Calu3 (cell line): Measurements from ENCODE around the gene RP9. TPM values are rescaled to one million over a fixed set of nuclear protein-coding genes. Genes with fewer than 3 reads are reported as not detected.

Experiments used
- BruUV-seq: library from RNA; stranded (reverse); fragments of 400-500 nt; replicated peaks from 2 replicates; lab custom pipeline; 2021; lab: Mats Ljungman, UMichigan
- CTCF ChIA-PET: fragments of 300-600 bp; sonication (Branson Sonifier 250); formaldehyde crosslinking; loops from one replicate; lab custom pipeline; 2022; ENCODE audit warnings: antibody characterized with exemption; lab: Charles Lee
- DNase-seq: peaks from one replicate; pipeline ENCODE4 v3.0.0; 2022
- H3K27ac Mint-ChIP-seq: one replicate; pipeline ENCODE4 v1.8.0; 2022; ENCODE audit warnings: mixed read lengths; ENCODE audit not compliant: unreplicated experiment
- H3K27me3 Mint-ChIP-seq: one replicate; pipeline ENCODE4 v1.8.0; 2022; ENCODE audit warnings: mixed read lengths; ENCODE audit not compliant: unreplicated experiment
- H3K36me3 Mint-ChIP-seq: one replicate; pipeline ENCODE4 v1.8.0; 2022; ENCODE audit warnings: mild to moderate bottlenecking, moderate library complexity, mixed read lengths; ENCODE audit not compliant: insufficient read depth, unreplicated experiment
- H3K4me1 Mint-ChIP-seq: one replicate; pipeline ENCODE4 v1.8.0; 2022; ENCODE audit warnings: mild to moderate bottlenecking, low read depth, mixed read lengths; ENCODE audit not compliant: unreplicated experiment
- H3K4me3 Mint-ChIP-seq: one replicate; pipeline ENCODE4 v1.8.0; 2022; ENCODE audit warnings: mild to moderate bottlenecking, low read depth, moderate library complexity, mixed read lengths; ENCODE audit not compliant: unreplicated experiment
- H3K9me3 Mint-ChIP-seq: one replicate; pipeline ENCODE4 v1.8.0; 2022; ENCODE audit warnings: low read depth, mixed read lengths; ENCODE audit not compliant: unreplicated experiment
- intact Hi-C: fragments of 100-400 bp; cut with micrococcal nuclease; formaldehyde crosslinking; loops from one replicate; pipeline ENCODE4 v1.10.0; 2022; ENCODE audit not compliant: unreplicated experiment
- total RNA-seq: library from RNA; stranded (reverse); gene quantifications from 2 replicates; pipeline ENCODE4 v1.2.3, GENCODE V29; 2022
- TF ChIP-seq, protein P1 (sequence below): fragments of 200-600 bp; IDR thresholded peaks from one replicate; pipeline ENCODE4 v1.8.0; 2022; ENCODE audit warnings: antibody characterized with exemption; ENCODE audit not compliant: unreplicated experiment

RP9 gene
- total RNA-seq, 1 experiment from 2014 or later: 37.2 TPM

- no peak for DNase-seq
- TF ChIP-seq, protein P1, sequence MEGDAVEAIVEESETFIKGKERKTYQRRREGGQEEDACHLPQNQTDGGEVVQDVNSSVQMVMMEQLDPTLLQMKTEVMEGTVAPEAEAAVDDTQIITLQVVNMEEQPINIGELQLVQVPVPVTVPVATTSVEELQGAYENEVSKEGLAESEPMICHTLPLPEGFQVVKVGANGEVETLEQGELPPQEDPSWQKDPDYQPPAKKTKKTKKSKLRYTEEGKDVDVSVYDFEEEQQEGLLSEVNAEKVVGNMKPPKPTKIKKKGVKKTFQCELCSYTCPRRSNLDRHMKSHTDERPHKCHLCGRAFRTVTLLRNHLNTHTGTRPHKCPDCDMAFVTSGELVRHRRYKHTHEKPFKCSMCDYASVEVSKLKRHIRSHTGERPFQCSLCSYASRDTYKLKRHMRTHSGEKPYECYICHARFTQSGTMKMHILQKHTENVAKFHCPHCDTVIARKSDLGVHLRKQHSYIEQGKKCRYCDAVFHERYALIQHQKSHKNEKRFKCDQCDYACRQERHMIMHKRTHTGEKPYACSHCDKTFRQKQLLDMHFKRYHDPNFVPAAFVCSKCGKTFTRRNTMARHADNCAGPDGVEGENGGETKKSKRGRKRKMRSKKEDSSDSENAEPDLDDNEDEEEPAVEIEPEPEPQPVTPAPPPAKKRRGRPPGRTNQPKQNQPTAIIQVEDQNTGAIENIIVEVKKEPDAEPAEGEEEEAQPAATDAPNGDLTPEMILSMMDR: no peak
- no peaks in the 10 kb centered on the region for H3K9me3 Mint-ChIP-seq
- H3K4me3 Mint-ChIP-seq: no peak overlapping the region
- no peaks in the 10 kb centered on the region for H3K27me3 Mint-ChIP-seq
- BruUV-seq: no TSS peak
- no peak overlapping the region for H3K27ac Mint-ChIP-seq
- H3K4me1 Mint-ChIP-seq: no peaks in the 10 kb centered on the region
- peaks cover 28% of the 10 kb centered on the region for H3K36me3 Mint-ChIP-seq
- CTCF ChIA-PET: no interaction called here
- intact Hi-C loops: no loop called here
These were observed 15.9 kb downstream of the RP9 start for GRCh38 chr7:33093266-33093665.

DNA sequence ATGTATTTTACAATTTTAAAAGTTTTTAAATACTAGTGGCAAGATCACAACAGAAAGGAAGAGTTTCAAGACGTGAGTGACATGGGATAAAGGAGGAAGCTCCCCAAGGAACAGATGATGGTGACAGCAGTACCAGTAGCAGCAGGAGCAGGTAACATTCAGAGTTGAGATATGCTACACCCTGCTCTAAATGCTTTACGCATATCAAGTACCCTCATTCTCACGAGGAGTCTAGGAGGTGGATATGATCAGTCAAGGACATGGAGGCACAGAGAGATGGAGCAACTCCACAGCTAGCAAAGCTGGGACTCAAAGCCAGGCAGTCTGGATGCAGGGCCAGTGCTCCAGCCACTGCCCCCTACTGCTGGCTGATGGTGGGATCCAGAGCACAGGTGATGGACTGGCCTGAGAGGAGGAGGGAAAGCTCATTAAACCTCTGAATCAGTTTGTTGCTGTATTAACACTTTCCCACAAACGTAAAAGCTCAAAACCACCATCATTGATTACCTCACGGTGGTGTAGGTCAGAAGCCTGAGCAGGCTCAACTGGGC, 17.5 kb downstream of the RP9 start:
- TF ChIP-seq, protein P1: no peak
- no TSS peak for BruUV-seq
- CTCF ChIA-PET: no interaction called here
- Mint-ChIP-seq H3K27ac (no peak overlapping the region), H3K4me3 (no peak overlapping the region), H3K27me3 (no peaks in the 10 kb centered on the region), H3K36me3 (peaks cover 13% of the 10 kb centered on the region), H3K9me3 (no peaks in the 10 kb centered on the region), H3K4me1 (no peaks in the 10 kb centered on the region)
- intact Hi-C loops: no loop called here
- peak; percentile 22 for DNase-seq

- peaks cover 8% of the 10 kb centered on the region for H3K36me3 Mint-ChIP-seq
- H3K4me3 Mint-ChIP-seq: no peak overlapping the region
- H3K27ac Mint-ChIP-seq: no peak overlapping the region
- DNase-seq: no peak
- intact Hi-C loops: no loop called here
- TSS peak; percentile 9 for BruUV-seq
- CTCF ChIA-PET: interaction anchor here (0.6 kb wide), 1 partner anchor 648 kb away, joined by 9 read pairs; no protein-coding TSS in a partner anchor
- no peaks in the 10 kb centered on the region for H3K27me3 Mint-ChIP-seq
- no peaks in the 10 kb centered on the region for H3K4me1 Mint-ChIP-seq
- TF ChIP-seq, protein P1: no peak
- no peaks in the 10 kb centered on the region for H3K9me3 Mint-ChIP-seq
These were observed 18.1 kb downstream of the RP9 start for GRCh38 chr7:33091111-33091531.

DNA sequence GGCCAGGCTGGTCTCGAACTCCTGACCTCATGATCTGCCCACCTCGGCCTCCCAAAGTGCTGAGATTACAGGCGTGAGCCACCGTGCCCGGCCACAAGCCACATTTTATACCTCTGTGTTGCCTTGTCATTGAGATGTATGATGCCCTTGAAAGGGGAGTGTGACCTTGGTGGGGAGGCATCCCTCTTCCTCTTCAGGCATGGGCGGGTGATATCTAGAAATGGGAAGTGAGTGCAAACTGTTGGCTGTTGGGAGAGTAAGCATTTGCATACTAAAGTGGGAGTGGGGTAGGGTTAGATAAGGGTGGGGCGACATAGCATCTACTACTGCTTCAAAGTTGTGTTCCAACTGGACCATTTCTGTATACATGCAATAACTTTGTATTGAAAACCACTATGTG, 20.1 kb downstream of the RP9 start:
- H3K4me3 Mint-ChIP-seq: no peak overlapping the region
- H3K27ac Mint-ChIP-seq: no peak overlapping the region
- no peaks in the 10 kb centered on the region for H3K36me3 Mint-ChIP-seq
- TF ChIP-seq, protein P1: no peak
- CTCF ChIA-PET: interaction anchor here (1.2 kb wide), 1 partner anchor 14 kb away, joined by 3 read pairs; no protein-coding TSS in a partner anchor
- H3K27me3 Mint-ChIP-seq: no peaks in the 10 kb centered on the region
- intact Hi-C loops: no loop called here
- no peaks in the 10 kb centered on the region for H3K4me1 Mint-ChIP-seq
- no TSS peak for BruUV-seq
- no peaks in the 10 kb centered on the region for H3K9me3 Mint-ChIP-seq
- no peak for DNase-seq
